WTC11 (cell line): ENCODE results near the gene UMOD.

Experiments used
- ATF3 ChIP-seq: sonication (generic); formaldehyde crosslinking; conservative IDR thresholded peaks from 2 replicates; pipeline ENCODE4 v1.8.1; 2022; ENCODE audit warnings: mild to moderate bottlenecking, missing genetic modification reagents
- IRF2 ChIP-seq: sonication (generic); formaldehyde crosslinking; IDR thresholded peaks from 2 replicates; pipeline ENCODE4 v1.8.0; 2022; ENCODE audit warnings: low read depth, missing genetic modification reagents, borderline replicate concordance
- NR3C1 ChIP-seq: sonication (generic); formaldehyde crosslinking; conservative IDR thresholded peaks from 2 replicates; pipeline ENCODE4 v1.8.1; 2023; ENCODE audit warnings: low read depth, mild to moderate bottlenecking, missing genetic modification reagents
- ZNF232 ChIP-seq: sonication (generic); formaldehyde crosslinking; IDR thresholded peaks from 2 replicates; pipeline ENCODE4 v1.8.0; 2022; ENCODE audit warnings: mild to moderate bottlenecking, missing genetic modification reagents
- ZNF281 ChIP-seq: sonication (generic); formaldehyde crosslinking; IDR thresholded peaks from 2 replicates; pipeline ENCODE4 v1.8.0; 2023; ENCODE audit warnings: mild to moderate bottlenecking, missing genetic modification reagents

- TF ChIP-seq ATF3 (CRISPR knock-in tag), result no peak
- no peak for TF ChIP-seq IRF2 (CRISPR knock-in tag)
- TF ChIP-seq ZNF281, result no peak
- TF ChIP-seq ZNF232 (CRISPR knock-in tag), result no peak
- no peak for TF ChIP-seq NR3C1 (CRISPR knock-in tag)
Measured at GRCh38 chr16:20369452-20370054, 17.0 kb upstream of the UMOD start.
